Spinal cord (tissue), 10 donors: ENCODE data around the gene PDK3. TPM values are rescaled to one million over a fixed set of nuclear protein-coding genes. Genes with fewer than 3 reads are reported as not detected.

Experiments
- DNase-seq, 6 donors: peaks; one replicate each; pipeline versions ENCODE4 v3.0.0 to v3.0.0-alpha.2; 2013 to 2015; ENCODE audit warnings: low spot score in 6 of 6, low read depth in 4 of 6
- H3K27ac ChIP-seq: one replicate; pipeline ENCODE4 v1.5.1; 2013; ENCODE audit warnings: low read depth, low read length, control low read depth
- H3K27me3 ChIP-seq: one replicate; pipeline ENCODE4 v1.6.1; 2013; ENCODE audit warnings: low read length; ENCODE audit not compliant: control insufficient read depth, insufficient read depth
- H3K36me3 ChIP-seq: one replicate; pipeline ENCODE4 v1.6.1; 2013; ENCODE audit warnings: low read length; ENCODE audit not compliant: control insufficient read depth, insufficient read depth
- H3K4me1 ChIP-seq: one replicate; pipeline ENCODE4 v1.6.1; 2013; ENCODE audit warnings: low read length; ENCODE audit not compliant: control insufficient read depth, insufficient read depth
- H3K4me3 ChIP-seq: one replicate; pipeline ENCODE4 v1.5.1; 2013; ENCODE audit warnings: low read depth, low read length, control low read depth
- H3K9me3 ChIP-seq: one replicate; pipeline ENCODE4 v1.6.1; 2013; ENCODE audit warnings: low read length; ENCODE audit not compliant: control insufficient read depth, insufficient read depth
- WGBS: methylation state at CpG from one replicate; pipeline ENCODE4 v1.1.5; 2013; ENCODE audit warnings: missing lambda C conversion rate; ENCODE audit not compliant: insufficient coverage; 5-methylcytosine and 5-hydroxymethylcytosine counted together
- polyA plus RNA-seq, 2 donors: library from polyadenylated mRNA; unstranded; fragments of 120-200 nt; gene quantifications; one replicate each; pipeline ENCODE4 v1.2.1, GENCODE V29; 2013; ENCODE audit not compliant: insufficient read length in 2 of 2
- total RNA-seq, 2 donors: library from RNA; depleted of rRNA in 1 of 2; stranded (reverse); fragments of 120-200 nt in 1 of 2; fragments of >200 nt in 1 of 2; gene quantifications; one replicate each; pipeline versions ENCODE4 v1.2.3 to v1.2.4, GENCODE V29; 2013 to 2014
- donor health status: healthy.

Gene PDK3
- total and polyA plus RNA-seq, 4 donors = 3.2 to 27.5 (median 8.3) TPM

- no peaks in the 10 kb centered on the region for H3K9me3 ChIP-seq
- DNase-seq = no peak
- H3K4me3 ChIP-seq = no peak overlapping the region
- H3K36me3 ChIP-seq = no peaks in the 10 kb centered on the region
- peaks cover 4% of the 10 kb centered on the region for H3K27me3 ChIP-seq
- H3K4me1 ChIP-seq = no peaks in the 10 kb centered on the region
- no peak overlapping the region for H3K27ac ChIP-seq
Measured at GRCh38 chrX:24435060-24435459, 30.0 kb upstream of the PDK3 start.

GRCh38 chrX:24443918-24444317 is 21.2 kb upstream of the PDK3 start:
- peaks cover 15% of the 10 kb centered on the region for H3K27me3 ChIP-seq
- no peak overlapping the region for H3K4me3 ChIP-seq
- DNase-seq = no peak

GRCh38 chrX:24444645-24445044 is 20.4 kb upstream of the PDK3 start:
- peaks cover 15% of the 10 kb centered on the region for H3K27me3 ChIP-seq
- H3K27ac ChIP-seq = no peak overlapping the region
- no CpG with 5 or more reads among the region's 4 CpGs for WGBS

More at GRCh38 chrX:24443918-24444317, 21.2 kb upstream of the PDK3 start:
- Histone ChIP-seq H3K36me3 (no peaks in the 10 kb centered on the region), H3K4me1 (no peaks in the 10 kb centered on the region), H3K9me3 (no peaks in the 10 kb centered on the region), H3K27ac (no peak overlapping the region)
- WGBS = 79% methylated on average over 2 of the region's 4 CpGs

GRCh38 chrX:24448762-24449250 is 16.3 kb upstream of the PDK3 start:
- Histone ChIP-seq H3K4me3 (no peak overlapping the region), H3K4me1 (no peaks in the 10 kb centered on the region), H3K27me3 (peaks cover 12% of the 10 kb centered on the region), H3K9me3 (no peaks in the 10 kb centered on the region), H3K36me3 (no peaks in the 10 kb centered on the region), H3K27ac (no peak overlapping the region)
- DNase-seq = no peak
- no CpG with 5 or more reads among the region's 3 CpGs for WGBS

More at GRCh38 chrX:24444645-24445044, 20.4 kb upstream of the PDK3 start:
- Histone ChIP-seq H3K4me1 (no peaks in the 10 kb centered on the region), H3K9me3 (no peaks in the 10 kb centered on the region), H3K4me3 (no peak overlapping the region), H3K36me3 (no peaks in the 10 kb centered on the region)
- DNase-seq = no peak

- H3K4me3 ChIP-seq = no peak overlapping the region
- peaks cover 3% of the 10 kb centered on the region for H3K4me1 ChIP-seq
- 76% methylated on average over 2 of the region's 3 CpGs for WGBS
- no peak for DNase-seq
- no peaks in the 10 kb centered on the region for H3K9me3 ChIP-seq
- no peaks in the 10 kb centered on the region for H3K36me3 ChIP-seq
- peaks cover 7% of the 10 kb centered on the region for H3K27me3 ChIP-seq
- no peak overlapping the region for H3K27ac ChIP-seq
Measured at GRCh38 chrX:24463077-24463476, 2.0 kb upstream of the PDK3 start.

GRCh38 chrX:24464498-24464835 is 619 bp upstream of the PDK3 start:
- DNase-seq = no peak
- peaks cover 7% of the 10 kb centered on the region for H3K27me3 ChIP-seq
- peaks cover 3% of the 10 kb centered on the region for H3K4me1 ChIP-seq
- no peaks in the 10 kb centered on the region for H3K36me3 ChIP-seq
- H3K27ac ChIP-seq = peak overlapping the region; percentile 69
- WGBS = 23% methylated on average over 5 of the region's 5 CpGs
- H3K4me3 ChIP-seq = peak overlapping the region; percentile 68
- no peaks in the 10 kb centered on the region for H3K9me3 ChIP-seq

- H3K4me1 ChIP-seq = peaks cover 3% of the 10 kb centered on the region
- peak overlapping the region; percentile 64 for H3K27ac ChIP-seq
- peak in 2 of 6 donors; percentile 13 to 15 for DNase-seq
- H3K36me3 ChIP-seq = no peaks in the 10 kb centered on the region
- WGBS = 24% methylated on average over 19 of the region's 25 CpGs
- no peaks in the 10 kb centered on the region for H3K9me3 ChIP-seq
- H3K4me3 ChIP-seq = peak overlapping the region; percentile 64
- H3K27me3 ChIP-seq = peaks cover 7% of the 10 kb centered on the region
Measured at GRCh38 chrX:24465532-24465865, 413 bp downstream of the PDK3 start.

GRCh38 chrX:24466025-24466424 is 939 bp downstream of the PDK3 start:
- no peaks in the 10 kb centered on the region for H3K36me3 ChIP-seq
- WGBS = 57% methylated on average over 6 of the region's 11 CpGs
- DNase-seq = peak in 1 of 6 donors; percentile 3
- H3K9me3 ChIP-seq = no peaks in the 10 kb centered on the region
- peaks cover 7% of the 10 kb centered on the region for H3K27me3 ChIP-seq
- peaks cover 3% of the 10 kb centered on the region for H3K4me1 ChIP-seq
- H3K4me3 ChIP-seq = peak overlapping the region; percentile 64
- no peak overlapping the region for H3K27ac ChIP-seq

- Histone ChIP-seq H3K36me3 (no peaks in the 10 kb centered on the region), H3K27me3 (peaks cover 7% of the 10 kb centered on the region)
Measured at GRCh38 chrX:24468245-24468644, 3.2 kb downstream of the PDK3 start.

GRCh38 chrX:24471808-24472207 is 6.7 kb downstream of the PDK3 start:
- Histone ChIP-seq H3K27ac (no peak overlapping the region), H3K36me3 (no peaks in the 10 kb centered on the region), H3K4me1 (no peaks in the 10 kb centered on the region), H3K4me3 (no peak overlapping the region), H3K27me3 (peaks cover 6% of the 10 kb centered on the region), H3K9me3 (no peaks in the 10 kb centered on the region)
- DNase-seq = no peak
- no CpG with 5 or more reads among the region's 2 CpGs for WGBS

More at GRCh38 chrX:24468245-24468644, 3.2 kb downstream of the PDK3 start:
- no peaks in the 10 kb centered on the region for H3K9me3 ChIP-seq
- DNase-seq = no peak
- peaks cover 3% of the 10 kb centered on the region for H3K4me1 ChIP-seq
- no CpG with 5 or more reads among the region's 1 CpG for WGBS
- no peak overlapping the region for H3K4me3 ChIP-seq
- H3K27ac ChIP-seq = no peak overlapping the region
